GM23338 (cell line): ENCODE results near the gene ARHGDIA. TPM values are rescaled to one million over a fixed set of nuclear protein-coding genes. Genes with fewer than 3 reads are reported as not detected.

Experiments
- ATAC-seq: fragments of 200-7000 bp; cut with Tn5 transposase; 3 replicates; pipeline ENCODE4 v1.9.1; 2020
- DNase-seq: peaks from one replicate; pipeline ENCODE4 v3.0.0-alpha.2; 2015; ENCODE audit warnings: low spot score
- H2AFZ ChIP-seq: fragments of 200-600 bp; sonication (generic); 2 replicates; pipeline ENCODE4 v1.8.0; 2016; ENCODE audit warnings: antibody characterized with exemption, mild to moderate bottlenecking, moderate library complexity
- H3F3A ChIP-seq: fragments of 200-600 bp; sonication (generic); replicated peaks from 2 replicates; pipeline ENCODE4 v1.8.0; 2017; ENCODE audit warnings: antibody characterized with exemption, mixed run types, low read depth
- H3K27ac ChIP-seq: fragments of 200-600 bp; sonication (generic); 2 replicates; pipeline ENCODE4 v1.6.1; 2016; ENCODE audit warnings: low read depth
- H3K27me3 ChIP-seq: fragments of 200-600 bp; sonication (generic); 2 replicates; pipeline ENCODE4 v1.8.0; 2016; ENCODE audit warnings: mild to moderate bottlenecking, mixed run types, moderate library complexity; ENCODE audit not compliant: insufficient read depth
- H3K36me3 ChIP-seq: fragments of 200-600 bp; sonication (generic); 2 replicates; pipeline ENCODE4 v1.8.0; 2016; ENCODE audit warnings: mild to moderate bottlenecking; ENCODE audit not compliant: insufficient read depth
- H3K4me1 ChIP-seq: fragments of 200-600 bp; sonication (generic); 2 replicates; pipeline ENCODE4 v1.8.0; 2016; ENCODE audit warnings: mild to moderate bottlenecking, moderate library complexity; ENCODE audit not compliant: insufficient read depth
- H3K4me2 ChIP-seq: fragments of 200-600 bp; sonication (generic); 2 replicates; pipeline ENCODE4 v1.7.1; 2017; ENCODE audit warnings: mixed run types
- H3K4me3 ChIP-seq: fragments of 200-600 bp; sonication (generic); 2 replicates; pipeline ENCODE4 v1.6.1; 2016; ENCODE audit warnings: mixed run types
- H3K79me2 ChIP-seq: fragments of 200-600 bp; sonication (generic); replicated peaks from 2 replicates; pipeline ENCODE4 v1.8.0; 2017; ENCODE audit warnings: mild to moderate bottlenecking; ENCODE audit not compliant: insufficient read depth
- H3K9me2 ChIP-seq: fragments of 200-600 bp; sonication (generic); 2 replicates; pipeline ENCODE4 v1.8.0; 2017; ENCODE audit not compliant: insufficient read depth
- H4K20me1 ChIP-seq: fragments of 200-600 bp; sonication (generic); replicated peaks from 2 replicates; pipeline ENCODE4 v1.8.0; 2017; ENCODE audit warnings: mild to moderate bottlenecking; ENCODE audit not compliant: insufficient read depth
- H3K27ac Mint-ChIP-seq: 2 replicates; pipeline ENCODE4 v1.8.0; 2020; ENCODE audit warnings: inconsistent platforms, mild to moderate bottlenecking, moderate library complexity, mixed read lengths
- H3K27me3 Mint-ChIP-seq: 3 replicates; pipeline ENCODE4 v1.8.0; 2022; ENCODE audit warnings: low read depth, mild to moderate bottlenecking, moderate library complexity, mixed read lengths, inconsistent platforms; ENCODE audit not compliant: insufficient read depth, poor library complexity
- H3K36me3 Mint-ChIP-seq: 3 replicates; pipeline ENCODE4 v1.8.0; 2021; ENCODE audit warnings: low read depth, mild to moderate bottlenecking, inconsistent platforms, moderate library complexity, mixed read lengths
- H3K4me1 Mint-ChIP-seq: 3 replicates; pipeline ENCODE4 v1.8.0; 2020; ENCODE audit warnings: mild to moderate bottlenecking, inconsistent platforms, mixed read lengths
- H3K4me3 Mint-ChIP-seq: 3 replicates; pipeline ENCODE4 v1.8.0; 2021; ENCODE audit warnings: moderate library complexity, mild to moderate bottlenecking, inconsistent platforms, mixed read lengths
- H3K9me3 Mint-ChIP-seq: 3 replicates; pipeline ENCODE4 v1.8.0; 2020; ENCODE audit warnings: moderate library complexity, mild to moderate bottlenecking, inconsistent platforms, mixed read lengths
- CTCF ChIP-seq, 2 experiments: fragments of 200-600 bp in 1 of 2; sonication (generic) in 1 of 2; conservative IDR thresholded peaks; 2 replicates each; pipeline versions ENCODE4 v1.5.1 to v1.6.1; 2016 to 2017; ENCODE audit warnings: antibody characterized with exemption in 2 of 2, low read depth in 2 of 2, mild to moderate bottlenecking in 2 of 2, moderate library complexity in 1 of 2
- EZH2phosphoT487 ChIP-seq: fragments of 200-600 bp; sonication (generic); IDR thresholded peaks from one replicate; pipeline ENCODE4 v1.8.1; 2018; ENCODE audit warnings: antibody characterized with exemption; ENCODE audit not compliant: unreplicated experiment
- STAT1 ChIP-seq: IDR thresholded peaks from one replicate; pipeline ENCODE4 v1.6.1; 2016; ENCODE audit warnings: antibody characterized with exemption; ENCODE audit not compliant: unreplicated experiment
- ZNF114 ChIP-seq: fragments of 250-450 bp; sonication (Bioruptor Pico); IDR thresholded peaks from 2 replicates; pipeline ENCODE4 v1.5.0; 2020; ENCODE audit warnings: mild to moderate bottlenecking, moderate library complexity
- ZNF462 ChIP-seq: fragments of 250-450 bp; sonication (Bioruptor Pico); IDR thresholded peaks from 2 replicates; pipeline ENCODE4 v1.5.0; 2020; ENCODE audit warnings: mild to moderate bottlenecking, moderate library complexity
- polyA plus RNA-seq: library from polyadenylated mRNA; unstranded; fragments of >200 nt; fragmentation: Nextera tagmentation; extraction: Ambion mirVana; gene quantifications from 2 replicates; pipeline ENCODE4 v1.2.1, GENCODE V29; 2016
- total RNA-seq: library from RNA; depleted of rRNA; stranded (reverse); fragments of >200 nt; shearing (Covaris generic); gene quantifications from 2 replicates; pipeline ENCODE4 v1.2.3, GENCODE V29; 2014

The ARHGDIA gene
- total and polyA plus RNA-seq, 2 experiments from 2014 or later = 125 to 140 TPM

- TF ChIP-seq ZNF462 (no peak), EZH2phosphoT487 (no peak)
These were observed 28.2 kb downstream of the ARHGDIA start (continued) for GRCh38 chr17:81842725-81843504.

GRCh38 chr17:81842378-81842724, 28.8 kb downstream of the ARHGDIA start:
- Mint-ChIP-seq H3K9me3 (no peaks in the 10 kb centered on the region), H3K27me3 (no peaks in the 10 kb centered on the region), H3K27ac (no peak overlapping the region), H3K4me3 (no peak overlapping the region), H3K4me1 (peaks cover 2% of the 10 kb centered on the region; the same call in 1 of the 3 replicates), H3K36me3 (peaks cover 31% of the 10 kb centered on the region)
- Histone ChIP-seq H3K4me1 (no peaks in the 10 kb centered on the region), H3K9me2 (no peaks in the 10 kb centered on the region), H3K4me3 (no peak overlapping the region), H2AFZ (no peak overlapping the region), H3K4me2 (no peak overlapping the region), H3F3A (0 out of 2 replicates have a peak, but pooled peaks cover 8% of the 10 kb centered on the region), H3K27me3 (no peaks in the 10 kb centered on the region), H3K36me3 (0 out of 2 replicates have a peak, but pooled peaks cover 7% of the 10 kb centered on the region), H3K79me2 (no peaks in the 10 kb centered on the region), H4K20me1 (peaks cover 6% of the 10 kb centered on the region; the same call in 1 of the 2 replicates), H3K27ac (0 out of 2 replicates have a peak overlapping the region, but pooled peaks have one; percentile 50)
- ATAC-seq (no peak), DNase-seq (no peak)
- no peak for TF ChIP-seq ZNF114 (CRISPR knock-in tag)
- no peak for TF ChIP-seq ZNF462
- no peak for TF ChIP-seq CTCF (conservative IDR thresholded peaks at IDR 0.05; ENCODE audit: low read depth in 2 of 2)
- TF ChIP-seq STAT1 = no peak
